HG02973 (cell line): ENCODE results near the gene ACSL4.
"Not testable (repeated sequence)": the region's sequence is repeated elsewhere in the genome, so short reads cannot be mapped to it uniquely, and the experiment has no call there.

Source experiments
- ATAC-seq: cut with Tn5 transposase; IDR thresholded peaks from one replicate; pipeline ENCODE4 v1.9.1; 2021; ENCODE audit warnings: moderate library complexity; ENCODE audit not compliant: unreplicated experiment

ACSL4 gene

DNA sequence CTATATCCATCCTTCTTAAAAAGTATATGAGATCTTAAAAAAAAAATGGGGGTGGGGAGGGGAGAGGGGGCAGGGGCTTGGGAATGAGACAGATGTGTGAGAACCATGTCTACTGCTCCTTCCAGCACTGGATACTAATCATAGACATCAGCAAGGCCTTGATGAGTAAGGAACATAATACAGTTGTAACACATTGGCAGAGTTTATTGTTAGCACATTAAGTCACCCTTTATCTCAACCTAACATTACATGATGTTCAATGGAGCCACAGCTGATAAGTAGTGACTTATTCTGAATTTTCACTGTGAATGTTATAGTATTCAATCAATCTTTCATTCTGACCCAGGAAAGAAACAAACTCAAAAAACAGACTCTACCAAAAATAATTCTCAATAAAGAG, 60.8 kb downstream of the ACSL4 start:
- no peak for ATAC-seq

DNA sequence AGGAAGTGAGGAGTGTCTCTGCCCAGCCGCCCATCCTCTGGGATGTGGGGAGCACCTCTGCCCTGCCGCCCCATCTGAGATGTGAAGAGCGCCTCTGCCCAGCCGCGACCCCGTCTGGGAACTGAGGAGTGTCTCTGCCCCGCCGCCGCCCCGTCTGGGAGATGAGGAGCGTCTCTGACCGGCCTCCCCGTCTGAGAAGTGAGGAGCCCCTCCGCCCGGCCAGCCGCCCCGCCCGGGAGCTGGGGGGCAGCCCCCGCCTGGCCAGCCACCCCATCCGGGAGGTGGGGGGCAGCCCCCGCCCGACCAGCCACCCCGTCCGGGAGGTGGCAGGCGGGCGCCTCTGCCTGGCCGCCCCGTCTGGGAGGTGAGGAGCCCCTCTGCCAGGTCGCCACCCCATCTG, 61.9 kb downstream of the ACSL4 start:
- not testable (repeated sequence) for ATAC-seq

DNA sequence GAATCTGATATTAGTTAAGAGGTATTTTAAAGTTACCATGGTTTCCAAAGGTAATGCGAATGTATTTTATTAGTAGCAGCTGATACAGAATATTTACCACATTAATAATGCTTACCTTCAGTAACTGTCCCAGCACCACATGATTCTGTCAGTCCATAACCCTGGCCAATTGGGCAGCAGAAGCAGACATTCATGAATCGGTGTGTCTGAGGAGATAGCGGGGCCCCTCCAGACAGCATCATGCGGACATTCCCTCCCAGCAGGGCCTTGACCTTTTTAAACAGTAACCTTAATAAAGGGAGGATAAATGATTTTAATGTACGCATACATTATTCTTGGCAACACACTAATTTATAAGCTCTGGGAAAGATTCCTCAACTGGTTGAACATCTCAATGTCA, 65.1 kb downstream of the ACSL4 start:
- ATAC-seq: no peak

DNA sequence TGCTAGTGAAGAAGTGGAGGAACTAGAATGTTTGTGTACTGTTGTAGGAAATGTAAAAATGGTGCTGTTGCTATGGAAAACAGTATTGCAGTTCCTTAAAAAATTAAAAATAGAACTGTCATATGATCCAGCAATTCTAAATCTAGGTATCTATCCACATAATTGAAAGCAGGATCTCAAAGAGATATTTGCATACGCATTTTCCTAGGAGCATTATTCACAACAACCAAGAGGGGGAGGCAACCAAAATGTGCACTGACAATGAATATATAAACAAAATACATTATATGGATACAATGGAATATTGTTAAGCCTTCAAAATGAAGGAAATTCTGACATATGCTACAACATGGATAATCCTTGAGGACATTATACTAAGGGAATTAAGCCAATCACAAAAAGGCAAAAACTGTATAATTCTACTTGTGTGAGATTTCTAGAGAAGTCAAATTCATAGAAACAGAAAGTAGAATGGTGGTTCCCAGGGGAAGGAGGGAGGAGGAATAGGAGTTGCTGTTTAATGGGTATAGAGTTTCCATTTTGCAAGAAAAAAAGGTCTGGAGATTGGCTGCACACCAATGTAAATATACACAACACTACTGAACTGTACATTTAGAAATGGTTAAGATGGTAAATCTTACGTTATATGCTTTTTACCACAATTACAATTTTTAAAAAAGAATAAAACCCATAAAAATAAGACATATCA, 72.5 kb downstream of the ACSL4 start:
- ATAC-seq: no peak

DNA sequence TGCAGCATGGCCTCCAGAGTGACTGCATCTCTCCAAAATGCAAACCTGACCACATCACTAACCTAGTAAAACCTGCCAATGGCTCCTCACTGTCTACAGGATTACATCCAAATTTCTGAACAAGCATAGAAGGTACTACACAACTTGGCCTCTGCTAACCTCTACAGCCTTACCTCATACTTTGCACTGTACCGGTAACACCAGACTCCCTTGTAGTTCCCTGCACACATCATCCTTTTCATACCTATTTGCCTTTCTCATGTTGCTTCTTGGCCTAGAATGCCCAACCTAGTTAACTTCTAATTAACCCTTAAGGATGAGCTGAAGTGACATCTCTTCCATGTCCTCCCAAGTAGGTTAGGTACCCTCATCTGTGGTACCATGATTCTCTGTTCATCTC, 74.7 kb downstream of the ACSL4 start:
- ATAC-seq: no peak

DNA sequence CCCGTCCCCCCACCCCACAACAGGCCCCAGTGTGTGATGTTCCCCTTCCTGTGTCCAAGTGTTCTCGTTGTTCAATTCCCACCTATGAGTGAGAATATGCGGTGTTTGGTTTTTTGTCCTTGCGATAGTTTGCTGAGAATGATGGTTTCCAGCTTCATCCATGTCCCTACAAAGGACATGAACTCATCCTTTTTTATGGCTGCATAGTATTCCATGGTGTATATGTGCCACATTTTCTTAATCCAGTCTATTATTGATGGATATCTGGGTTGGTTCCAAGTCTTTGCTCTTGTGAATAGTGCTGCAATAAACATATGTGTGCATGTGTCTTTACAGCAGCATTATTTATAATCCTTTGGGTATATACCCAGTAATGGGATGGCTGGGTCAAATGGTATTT, 75.7 kb downstream of the ACSL4 start:
- ATAC-seq: not testable (repeated sequence)

DNA sequence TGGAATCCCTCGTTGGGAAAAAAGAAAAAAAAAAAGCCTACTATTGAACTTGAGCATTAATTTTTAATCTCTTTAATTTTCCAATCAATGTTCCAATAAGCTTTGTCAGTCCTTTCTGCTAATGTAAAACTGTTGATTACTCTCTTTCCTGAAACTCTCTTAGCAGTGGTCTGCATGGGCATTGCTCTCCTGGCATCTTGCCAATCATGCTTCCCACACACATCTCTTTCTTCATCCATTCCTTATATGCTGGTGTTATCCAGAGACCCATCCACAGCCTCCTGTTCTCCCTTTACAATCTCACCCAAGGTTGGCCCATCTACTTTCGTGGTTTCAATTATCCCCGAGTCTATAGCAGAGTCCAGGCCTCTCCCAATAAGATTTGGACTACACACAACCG, 76.3 kb downstream of the ACSL4 start:
- ATAC-seq: no peak

DNA sequence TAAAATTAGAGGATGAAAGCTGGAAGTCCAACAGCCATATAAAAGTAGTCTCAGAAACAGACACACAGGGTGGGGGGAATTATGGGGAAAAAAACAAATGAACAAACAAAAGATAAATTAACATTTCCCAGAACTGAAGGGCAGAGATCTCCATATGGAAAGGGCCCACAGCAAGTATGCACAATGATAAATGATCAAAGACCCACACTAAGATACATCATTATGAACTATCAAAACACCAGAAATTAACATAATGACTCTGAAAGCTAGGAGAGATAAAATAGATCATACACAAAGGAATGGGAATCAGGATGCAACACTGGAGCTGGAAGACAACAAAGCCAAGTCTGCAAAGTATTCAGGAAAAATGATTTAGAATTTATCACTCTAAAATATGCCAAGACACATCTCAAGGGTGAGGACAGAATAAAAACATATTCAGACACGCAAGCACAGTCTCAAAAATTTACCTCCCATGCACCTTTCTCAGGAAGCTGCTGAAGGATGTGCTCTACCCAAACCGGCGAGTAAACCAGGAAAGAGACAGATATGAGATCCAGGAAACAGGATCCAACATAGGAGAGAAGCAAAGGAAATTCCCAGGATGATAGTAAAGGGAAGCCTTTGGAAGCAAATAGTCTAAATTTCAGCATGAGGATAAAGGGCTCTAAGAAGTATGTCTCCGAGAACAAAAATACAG, 77.4 kb downstream of the ACSL4 start:
- no peak for ATAC-seq

DNA sequence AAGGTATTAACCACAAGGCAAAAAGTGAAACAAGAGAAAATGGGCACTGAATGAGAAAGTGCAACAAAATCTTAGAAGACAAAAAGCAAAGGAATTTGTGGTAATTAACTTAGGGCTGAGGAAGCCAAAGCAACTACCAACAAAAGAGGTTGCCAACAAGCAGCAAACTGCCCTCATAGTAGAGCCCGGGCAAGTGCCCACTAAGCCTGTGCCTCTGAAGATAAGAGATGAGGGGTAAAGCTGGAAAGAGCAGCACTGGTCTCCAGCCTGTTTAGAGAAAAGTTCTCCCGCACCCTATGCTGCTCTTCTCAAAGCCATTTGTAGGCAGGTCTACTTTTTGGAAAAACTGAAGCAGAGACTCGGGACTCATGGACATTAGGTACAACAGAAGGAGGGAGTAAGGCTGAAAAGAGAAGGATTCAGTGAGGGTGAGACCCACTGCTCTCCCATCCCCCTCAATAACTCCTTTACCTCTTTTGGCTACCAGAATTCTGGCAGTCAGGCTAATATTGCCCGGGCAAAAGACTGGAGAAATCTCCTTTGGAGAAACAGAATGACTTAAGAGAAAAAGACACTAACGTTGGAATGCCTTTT, 78.4 kb downstream of the ACSL4 start:
- no peak for ATAC-seq

DNA sequence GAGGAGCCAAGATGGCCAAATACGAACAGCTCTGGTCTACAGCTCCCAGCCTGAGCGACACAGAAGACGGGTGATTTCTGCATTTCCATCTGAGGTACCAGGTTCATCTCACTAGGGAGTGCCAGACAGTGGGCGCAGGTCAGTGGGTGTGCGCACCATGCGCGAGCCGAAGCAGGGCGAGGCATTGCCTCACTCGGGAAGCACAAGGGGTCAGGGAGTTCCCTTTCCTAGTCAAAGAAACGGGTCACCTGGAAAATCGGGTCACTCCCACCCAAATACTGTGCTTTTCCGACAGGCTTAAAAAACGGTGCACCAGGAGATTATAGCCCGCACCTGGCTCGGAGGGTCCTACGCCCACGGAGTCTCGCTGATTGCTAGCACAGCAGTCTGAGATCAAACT, 88.4 kb downstream of the ACSL4 start:
- ATAC-seq: not testable (repeated sequence)

DNA sequence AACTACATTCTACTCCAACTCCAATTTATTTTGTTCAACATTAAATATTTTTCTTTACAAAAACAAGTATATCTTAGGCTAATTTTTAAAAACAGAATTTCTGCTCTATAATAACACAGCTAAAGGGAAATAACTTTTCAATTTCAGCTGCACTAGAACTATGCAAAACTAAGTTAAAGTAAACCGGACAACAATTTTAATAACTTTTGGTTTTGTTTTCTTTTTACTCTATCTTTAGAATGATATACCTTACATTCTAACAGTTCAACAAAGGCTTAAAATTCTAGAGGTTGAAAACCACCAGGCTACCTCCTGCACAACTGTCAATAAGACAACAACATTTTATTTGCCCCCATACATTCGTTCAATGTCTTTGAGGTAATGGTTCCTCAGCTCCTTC, 89.4 kb downstream of the ACSL4 start:
- ATAC-seq: no peak

DNA sequence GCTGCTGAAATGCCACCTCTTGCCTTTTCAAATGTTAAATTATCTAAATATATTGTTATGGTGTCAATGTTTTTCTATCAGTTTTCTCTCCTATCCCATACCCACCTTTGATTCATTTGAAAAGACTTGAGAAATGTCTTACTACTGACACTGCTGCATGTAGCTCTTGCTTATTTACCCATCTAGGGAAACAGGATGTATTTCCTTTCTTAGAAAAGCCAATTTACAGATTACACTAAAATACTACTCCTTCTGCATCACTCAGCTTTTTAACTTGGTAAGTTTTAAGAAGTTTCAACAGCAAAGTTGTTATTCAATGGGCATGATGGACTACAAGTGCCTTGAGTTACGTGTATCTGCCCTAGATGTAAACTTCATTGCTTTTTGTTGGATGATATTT, 94.9 kb downstream of the ACSL4 start:
- ATAC-seq: no peak

DNA sequence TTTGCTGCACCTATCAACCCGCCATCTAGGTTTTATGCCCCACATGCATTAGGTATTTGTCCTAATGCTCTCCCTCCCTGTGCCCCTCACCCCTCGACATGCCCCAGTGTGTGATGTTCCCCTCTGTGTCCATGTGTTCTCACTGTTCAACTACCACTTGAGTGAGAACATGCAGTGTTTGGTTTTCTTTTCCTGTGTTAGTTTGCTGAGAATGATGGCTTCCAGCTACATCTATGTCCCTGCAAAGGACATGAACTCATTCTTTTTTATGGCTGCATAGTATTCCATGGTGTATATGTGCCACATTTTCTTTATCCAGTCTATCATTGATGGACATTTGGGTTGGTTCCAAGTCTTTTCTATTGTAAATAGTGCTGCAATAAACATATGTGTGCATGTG, 95.6 kb downstream of the ACSL4 start:
- not testable (repeated sequence) for ATAC-seq

DNA sequence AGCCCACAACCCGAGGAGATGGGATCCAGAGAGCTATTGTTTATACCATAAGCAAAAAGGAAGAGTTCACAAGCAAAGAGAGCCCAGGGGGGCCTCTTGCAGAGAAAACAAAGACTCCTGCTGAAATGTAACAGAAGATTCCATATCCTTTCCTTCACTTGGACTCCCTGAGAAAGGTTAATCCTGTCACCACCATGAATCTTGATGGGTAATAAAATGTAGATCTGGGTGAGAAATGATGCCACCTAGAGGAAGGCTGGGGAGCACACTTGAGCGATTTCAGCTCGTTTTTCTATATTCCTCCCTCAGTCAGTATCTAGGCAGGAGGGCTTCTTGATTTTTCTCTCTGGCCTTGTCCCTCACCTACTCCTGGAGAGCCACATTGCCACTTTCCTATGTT, 97.9 kb downstream of the ACSL4 start:
- ATAC-seq: no peak

DNA sequence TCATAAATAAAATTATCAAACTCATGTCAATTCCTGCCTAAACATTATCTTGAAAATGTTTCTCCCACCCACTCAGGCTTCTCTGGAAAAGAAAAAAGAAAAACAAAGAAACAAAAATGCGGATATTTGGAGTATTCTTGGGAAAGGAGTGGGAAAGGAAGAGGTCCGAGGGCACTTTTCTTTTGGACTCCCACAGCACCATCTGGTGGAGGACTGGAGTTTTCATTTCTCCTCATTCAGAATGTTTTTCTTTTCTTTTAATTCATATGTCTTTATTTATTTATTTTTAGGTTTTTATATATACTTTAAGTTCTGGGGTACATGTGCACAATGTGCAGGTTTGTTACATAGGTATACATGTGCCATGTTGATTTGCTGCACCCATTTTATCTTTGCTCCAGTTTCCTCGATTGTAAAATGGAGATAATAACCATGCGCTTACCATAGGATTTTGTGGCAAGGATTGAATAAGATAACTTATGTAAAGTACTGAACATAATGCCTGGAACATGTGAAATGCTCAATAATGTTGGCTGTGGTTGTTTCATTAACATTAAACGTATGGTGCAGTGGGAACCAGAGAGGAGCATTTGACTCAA, 100.1 kb downstream of the ACSL4 start:
- no peak for ATAC-seq

DNA sequence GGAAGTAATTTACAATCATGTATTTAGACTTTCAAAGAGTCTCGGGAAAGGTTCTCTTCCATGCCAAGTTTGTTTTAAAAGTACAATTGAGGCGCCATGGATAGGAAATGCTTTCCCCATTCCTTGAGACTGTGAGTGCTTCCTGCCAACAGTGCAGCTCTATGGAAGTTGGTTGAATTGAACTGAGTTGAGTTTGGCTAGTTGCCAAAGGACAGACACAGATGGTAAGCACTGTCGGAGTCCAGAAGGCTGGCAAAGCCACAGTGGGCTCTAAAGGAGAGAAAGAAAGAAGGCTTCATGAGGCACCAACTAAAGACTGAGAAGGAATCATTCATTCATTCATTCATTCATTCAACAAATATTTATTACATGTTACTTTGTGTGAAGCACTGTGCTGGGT, 103.7 kb downstream of the ACSL4 start:
- ATAC-seq: no peak

DNA sequence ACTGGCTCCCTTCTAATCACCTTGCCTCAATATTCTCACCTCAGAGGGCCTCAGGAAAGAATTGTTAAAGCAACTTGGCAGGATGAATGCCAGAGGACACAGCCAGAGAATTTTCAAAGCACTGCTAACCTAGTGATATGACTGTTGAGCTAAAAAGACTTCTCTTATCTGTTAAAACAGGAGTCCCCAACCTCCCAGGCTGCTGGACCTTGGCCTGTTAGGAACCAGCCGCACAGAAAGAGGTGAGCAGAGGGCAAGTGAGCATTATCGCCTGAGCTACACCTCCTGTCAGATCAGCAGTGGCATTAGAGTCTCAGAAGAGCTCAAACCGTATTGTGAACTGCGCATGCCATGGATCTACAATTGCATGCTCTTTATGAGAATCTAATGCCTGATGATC, 106.4 kb downstream of the ACSL4 start:
- no peak for ATAC-seq

DNA sequence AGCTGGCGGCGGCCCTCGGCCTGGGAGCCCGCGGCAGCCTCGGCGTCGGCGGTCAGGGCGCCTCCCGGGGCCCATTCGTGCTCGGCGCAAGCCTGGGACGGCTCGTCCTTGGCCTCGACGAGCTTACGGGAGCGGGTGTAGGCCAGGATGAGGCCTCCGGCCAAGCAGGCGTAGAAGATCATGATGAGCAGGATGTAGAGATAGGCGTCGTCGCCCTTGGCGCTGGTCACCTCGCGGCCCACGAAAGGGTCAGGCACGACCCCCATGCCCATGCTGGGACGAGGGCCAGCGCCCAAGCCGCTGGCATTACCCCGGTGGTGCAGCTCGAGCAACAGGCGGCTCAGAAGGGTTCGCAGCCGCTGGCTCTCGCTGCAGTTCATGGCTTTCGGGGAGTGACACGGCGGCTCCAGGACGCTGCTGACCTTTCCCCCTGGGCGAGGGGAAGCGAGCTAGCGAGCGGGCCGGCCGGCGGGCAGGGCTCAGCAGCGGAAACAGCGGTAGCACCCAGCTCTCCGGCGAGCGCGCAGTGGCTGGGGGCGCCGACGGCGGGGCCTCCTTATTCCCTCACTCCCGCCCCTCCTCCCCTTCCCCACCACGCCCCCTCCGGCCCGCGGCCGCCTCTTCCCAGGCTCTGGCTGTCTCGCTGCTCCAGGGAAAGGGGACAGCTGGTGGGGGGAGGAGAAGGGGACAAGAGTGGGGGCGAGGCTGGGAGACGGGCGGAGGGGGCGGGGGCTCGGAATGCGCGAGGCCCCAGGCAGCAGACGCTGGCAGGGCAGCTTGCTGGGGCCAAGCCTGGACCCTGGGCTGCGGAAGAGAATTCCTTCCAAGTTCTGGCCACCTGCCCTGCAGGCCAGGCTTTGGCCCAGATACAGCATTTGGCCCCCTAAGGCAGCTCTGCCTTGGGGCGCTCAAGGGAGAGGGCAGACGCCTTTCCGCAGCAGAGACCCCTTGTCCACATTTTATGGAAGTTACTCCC, 108.1 kb downstream of the ACSL4 start, which contains the start of gene KCNE5:
Gene KCNE5 (minus strand): TSS at position 532 of the 976 bp plus-strand sequence. CDS start 152 bp downstream, at position 380.
- no peak for ATAC-seq

DNA sequence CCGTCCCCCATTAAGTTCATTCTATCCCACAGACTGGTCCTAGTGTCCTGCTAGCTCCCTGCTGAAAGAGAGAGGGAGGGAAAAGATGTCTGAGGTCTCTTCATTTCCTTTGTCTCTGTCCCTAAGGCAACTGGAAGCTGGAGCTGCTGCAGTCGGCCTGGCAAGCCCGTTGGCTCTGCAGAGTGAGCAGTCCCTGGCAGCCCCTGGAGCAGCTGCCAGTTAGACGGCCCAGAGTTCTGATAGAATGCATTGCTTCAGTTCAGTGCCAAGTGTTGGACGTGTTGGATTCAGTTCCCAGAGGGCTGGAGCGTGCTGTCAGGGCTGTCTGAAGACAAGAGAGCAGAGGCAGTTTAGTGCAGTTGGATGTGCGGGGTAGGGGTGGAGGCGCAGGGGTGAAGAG, 109.1 kb downstream of the ACSL4 start:
- ATAC-seq: no peak

DNA sequence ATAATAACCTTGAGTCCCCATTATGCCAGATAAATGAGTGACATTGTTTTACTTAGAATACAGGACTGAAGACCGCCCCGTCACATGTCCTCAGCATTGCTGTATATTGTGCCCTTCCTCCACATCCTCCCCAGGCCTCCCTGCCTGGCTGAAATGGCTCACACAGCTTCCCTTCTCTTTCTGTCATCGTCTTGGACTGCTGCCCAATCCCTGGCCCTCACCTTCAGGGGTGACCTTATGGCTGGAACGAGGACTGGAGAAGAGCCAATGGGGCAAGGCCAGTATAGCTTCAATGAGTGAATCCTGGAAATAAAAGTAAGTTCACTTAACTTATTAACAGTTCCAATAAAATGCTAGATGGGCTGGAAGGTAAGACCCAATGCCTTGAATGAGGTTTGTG, 110.8 kb downstream of the ACSL4 start:
- ATAC-seq: no peak

DNA sequence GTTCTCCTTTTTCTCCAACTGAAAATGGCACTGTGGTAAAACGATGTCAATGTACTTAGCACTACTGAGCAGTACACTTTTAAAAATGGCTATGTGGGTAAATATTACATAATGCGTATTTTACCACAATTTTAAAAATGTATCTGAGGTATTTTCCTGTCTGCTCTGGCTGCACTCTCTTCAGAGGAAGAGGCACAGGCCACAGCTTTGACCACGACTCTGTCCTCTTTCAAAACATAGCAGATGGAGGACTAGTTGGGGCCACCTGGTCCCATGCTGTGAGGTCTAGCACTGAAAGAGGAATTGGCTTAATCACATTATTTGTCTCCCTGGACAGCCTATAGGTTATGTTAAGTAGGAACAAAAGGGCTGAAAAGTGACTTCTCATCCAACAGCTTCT, 113.3 kb downstream of the ACSL4 start:
- no peak for ATAC-seq
